Measurements from ENCODE around the gene CPSF3. TPM values are rescaled to one million over a fixed set of nuclear protein-coding genes. Genes with fewer than 3 reads are reported as not detected.
A peak's percentile ranks its signal among the peaks of the same experiment; 100 is the strongest.

Gene CPSF3
- total and polyA plus RNA-seq, 9 of the 15 experiments (the other 6 are each of a cell fraction or from before 2014, with no cell fraction given): 54.2 to 151 (median 94.5) TPM

GRCh38 chr2:9401646-9402371 is 21.6 kb upstream of the CPSF3 start:
- H4K20me1 ChIP-seq (replicated peaks; ENCODE audit: control insufficient read depth, insufficient read depth, low read length): no peaks in the 10 kb centered on the region; the same call in 1 of the 2 replicates
- BruUV-seq (replicated peaks): no TSS peak
- no peaks in the 10 kb centered on the region for H3K9me3 ChIP-seq (replicated peaks; ENCODE audit: control insufficient read depth, insufficient read depth, low read depth, low read length)
- no peaks in the 10 kb centered on the region for H3K79me2 ChIP-seq (ENCODE audit: control insufficient read depth, insufficient read depth, low read length)
- intact Hi-C loops (cut with micrococcal nuclease): no loop called here
- peak overlapping the region in 1 of 2 experiments; percentile 57; a peak in 1 of 4 replicates for H3K9ac ChIP-seq (ENCODE audit: insufficient read depth in 1 of 2, low read depth in 2 of 2, low read length in 2 of 2)
- ATAC-seq (peak; percentile 90), FAIRE-seq (no peak), DNase-seq (ENCODE audit: extremely low read depth in 1 of 4, low spot score in 3 of 4) (peak in 2 of 4 experiments; percentile 41 to 48)
- ChIA-PET CTCF (ENCODE audit: low intra/inter-chr PET ratio) (no interaction called here), POLR2A (interaction anchor here (0.6 to 4.4 kb wide), 4 partner anchors 13 to 88 kb away, joined by 3 to 16 read pairs (median 4); no protein-coding TSS in a partner anchor)
- peaks cover 0 to 12% of the 10 kb centered on the region in 2 experiments; a peak in 2 of 5 replicates for H3K4me1 ChIP-seq (replicated peaks in 1 of 2; ENCODE audit: control insufficient read depth in 2 of 2, insufficient read depth in 2 of 2, low read length in 2 of 2)
- peaks cover 3% of the 10 kb centered on the region for H3K9me1 ChIP-seq (ENCODE audit: control insufficient read depth, insufficient read depth, low read length)
- no peak for TF ChIP-seq ZNF395 (CRISPR knock-in tag; IDR thresholded peaks at IDR 0.05)
- no peak for TF ChIP-seq ATF4 (CRISPR knock-in tag; IDR thresholded peaks at IDR 0.05)
- TF ChIP-seq CREM (IDR thresholded peaks at IDR 0.05; ENCODE audit: low read depth): no peak
- TF ChIP-seq CTCF (IDR thresholded peaks at IDR 0.05 in 2 of 3, conservative IDR thresholded peaks at IDR 0.05 in 1 of 3; ENCODE audit: insufficient read depth in 2 of 3, low read depth in 1 of 3, low read length in 3 of 3): peak; percentile 50 to 63 (median 63)
- no peak overlapping the region for H3K4me2 ChIP-seq (ENCODE audit: insufficient read depth, low read length)
- 62% methylated on average over 19 of the region's 19 CpGs for WGBS (ENCODE audit: insufficient coverage, low coverage, missing lambda C conversion rate)
- H2AFZ ChIP-seq (ENCODE audit: low read depth, low read length): no peak overlapping the region
- H3K36me3 ChIP-seq (ENCODE audit: control insufficient read depth, insufficient read depth, low read length): peaks cover 12% of the 10 kb centered on the region
- H3K27me3 ChIP-seq (ENCODE audit: control insufficient read depth in 2 of 2, insufficient read depth in 2 of 2, low read length in 2 of 2): no peaks in the 10 kb centered on the region
- no peak overlapping the region for H3K4me3 ChIP-seq
- no peak overlapping the region for H3K27ac ChIP-seq (ENCODE audit: extremely low read depth, low read depth, low read length)
- in situ Hi-C loops (cut with MboI): no loop called here
